Measurements from ENCODE around the gene DAB1. TPM values are rescaled to one million over a fixed set of nuclear protein-coding genes. Genes with fewer than 3 reads are reported as not detected.

DAB1 gene
- total and polyA plus RNA-seq, 7 experiments from 2014 or later, result 0.27 to 1.9 (median 0.43) TPM; not detected in 1

DNA sequence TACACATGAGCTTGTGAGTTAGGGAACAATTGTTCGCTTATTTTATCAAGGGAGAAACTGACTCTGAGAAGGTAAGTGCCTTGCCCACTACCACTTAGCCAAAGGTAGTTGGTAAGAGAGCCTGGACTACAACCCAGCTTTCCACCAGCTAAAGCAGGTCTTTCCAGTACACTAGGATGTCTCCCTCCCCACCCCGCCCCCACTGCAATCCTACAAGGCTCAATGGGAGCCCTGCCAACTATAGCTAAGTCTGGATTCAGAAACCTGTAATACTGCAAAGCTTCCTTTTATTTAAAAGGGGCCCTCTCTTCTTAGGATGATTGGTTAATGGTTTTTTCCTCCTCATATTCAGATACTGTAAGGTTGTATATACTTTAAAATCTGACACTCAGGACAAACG is 356.0 kb downstream of the DAB1 start:
- no peak overlapping the region for H3K4me3 ChIP-seq (ENCODE audit: low read length)
- Mint-ChIP-seq H3K27ac (no peak overlapping the region), H3K4me1 (no peaks in the 10 kb centered on the region), H3K4me3 (no peak overlapping the region), H3K9me3 (peaks cover 0 to 3% (median 0%) of the 10 kb centered on the region in 11 donors), H3K36me3 (no peaks in the 10 kb centered on the region), H3K27me3 (peaks cover 0 to 4% (median 3%) of the 10 kb centered on the region in 5 donors)
- H3K36me3 ChIP-seq (ENCODE audit: control insufficient read depth in 2 of 3, insufficient read depth in 3 of 3, low read length in 3 of 3), result no peaks in the 10 kb centered on the region
- H3K9me3 ChIP-seq (ENCODE audit: control insufficient read depth in 2 of 3, low read length in 3 of 3), result no peaks in the 10 kb centered on the region
- CTCF ChIA-PET, result no interaction called here
- intact Hi-C loops (cut with micrococcal nuclease), result no loop called here
- peaks cover 0 to 3% of the 10 kb centered on the region in 2 donors for H3K27me3 ChIP-seq (ENCODE audit: control insufficient read depth in 2 of 2, insufficient read depth in 2 of 2, low read length in 2 of 2)
- POLR2A ChIA-PET, result no interaction called here
- H3K4me1 ChIP-seq (ENCODE audit: control insufficient read depth in 2 of 2, insufficient read depth in 2 of 2, low read length in 2 of 2), result no peaks in the 10 kb centered on the region
- H3K27ac ChIP-seq (ENCODE audit: low read depth, low read length), result no peak overlapping the region
- no peak for ATAC-seq
- no peak for DNase-seq

DNA sequence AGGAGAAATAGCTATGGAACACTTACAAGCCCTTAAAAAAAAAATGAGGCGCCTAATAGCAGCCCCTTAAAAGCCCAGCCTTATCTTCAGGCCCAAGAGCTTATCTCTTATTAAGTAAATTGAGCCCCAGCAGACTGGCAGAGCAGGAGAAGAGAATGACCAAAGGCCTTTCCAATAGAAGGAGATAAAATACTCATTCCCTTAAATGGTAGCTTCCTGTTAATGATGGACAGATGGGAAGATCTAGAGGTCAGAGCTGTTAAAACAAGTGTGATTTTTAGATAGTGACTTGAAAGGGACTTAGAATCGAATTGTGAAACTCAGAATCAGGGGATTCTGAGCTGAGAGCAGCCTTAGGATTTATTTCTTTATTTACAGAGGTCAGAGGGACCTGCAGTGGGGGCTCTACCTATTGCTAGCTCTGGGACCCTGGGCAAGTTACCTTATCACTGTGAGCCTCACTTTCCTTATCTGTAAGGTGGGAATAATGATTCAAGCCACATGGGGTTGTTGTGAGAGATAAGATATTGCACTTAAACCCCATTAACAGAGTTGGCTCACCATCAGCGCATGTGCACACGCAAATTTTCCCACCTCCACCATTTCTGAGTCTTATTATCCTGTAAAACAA is 356.8 kb downstream of the DAB1 start:
- no peak for ATAC-seq
- H3K27ac ChIP-seq (ENCODE audit: low read depth, low read length), result no peak overlapping the region
- Mint-ChIP-seq H3K4me1 (no peaks in the 10 kb centered on the region), H3K9me3 (peaks cover 0 to 3% (median 0%) of the 10 kb centered on the region in 11 donors), H3K27me3 (peaks cover 0 to 4% (median 3%) of the 10 kb centered on the region in 5 donors), H3K27ac (no peak overlapping the region), H3K4me3 (no peak overlapping the region), H3K36me3 (no peaks in the 10 kb centered on the region)
- H3K4me1 ChIP-seq (ENCODE audit: control insufficient read depth in 2 of 2, insufficient read depth in 2 of 2, low read length in 2 of 2), result no peaks in the 10 kb centered on the region
- POLR2A ChIA-PET, result no interaction called here
- peaks cover 0 to 3% of the 10 kb centered on the region in 2 donors for H3K27me3 ChIP-seq (ENCODE audit: control insufficient read depth in 2 of 2, insufficient read depth in 2 of 2, low read length in 2 of 2)
- no peaks in the 10 kb centered on the region for H3K9me3 ChIP-seq (ENCODE audit: control insufficient read depth in 2 of 3, low read length in 3 of 3)
- no peak for DNase-seq
- intact Hi-C loops (cut with micrococcal nuclease), result no loop called here
- no peaks in the 10 kb centered on the region for H3K36me3 ChIP-seq (ENCODE audit: control insufficient read depth in 2 of 3, insufficient read depth in 3 of 3, low read length in 3 of 3)
- CTCF ChIA-PET, result no interaction called here
- H3K4me3 ChIP-seq (ENCODE audit: low read length), result no peak overlapping the region

DNA sequence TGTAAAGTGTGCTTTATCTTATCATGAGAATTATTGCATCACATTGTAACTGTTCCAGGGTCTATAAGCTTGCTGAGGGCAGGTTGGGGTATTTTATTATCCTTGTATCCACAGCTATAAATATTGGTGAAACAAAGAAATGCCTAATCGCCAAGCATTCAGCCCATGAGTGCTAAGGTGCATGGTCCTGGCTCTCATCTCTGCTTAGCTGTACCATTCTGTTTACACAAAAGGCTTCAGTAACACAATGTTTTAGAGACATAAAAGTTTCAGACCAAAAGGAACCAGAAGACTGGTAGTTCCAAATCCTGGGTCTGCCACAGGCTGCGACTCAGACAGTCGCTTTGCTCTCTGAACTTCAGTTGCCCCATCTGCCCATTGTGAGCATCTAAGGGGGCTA is 358.4 kb downstream of the DAB1 start:
- Mint-ChIP-seq H3K36me3 (no peaks in the 10 kb centered on the region), H3K4me1 (no peaks in the 10 kb centered on the region), H3K9me3 (peaks cover 0 to 3% (median 0%) of the 10 kb centered on the region in 11 donors), H3K4me3 (no peak overlapping the region), H3K27me3 (peaks cover 0 to 8% (median 4%) of the 10 kb centered on the region in 5 donors), H3K27ac (no peak overlapping the region)
- intact Hi-C loops (cut with micrococcal nuclease), result no loop called here
- Histone ChIP-seq H3K27me3 (ENCODE audit: control insufficient read depth in 2 of 2, insufficient read depth in 2 of 2, low read length in 2 of 2) (no peaks in the 10 kb centered on the region), H3K4me1 (ENCODE audit: control insufficient read depth in 2 of 2, insufficient read depth in 2 of 2, low read length in 2 of 2) (no peaks in the 10 kb centered on the region), H3K9me3 (ENCODE audit: control insufficient read depth in 2 of 3, low read length in 3 of 3) (no peaks in the 10 kb centered on the region), H3K4me3 (ENCODE audit: low read length) (no peak overlapping the region), H3K27ac (ENCODE audit: low read depth, low read length) (no peak overlapping the region), H3K36me3 (ENCODE audit: control insufficient read depth in 2 of 3, insufficient read depth in 3 of 3, low read length in 3 of 3) (no peaks in the 10 kb centered on the region)
- POLR2A ChIA-PET, result no interaction called here
- CTCF ChIA-PET, result no interaction called here
- ATAC-seq (no peak), DNase-seq (no peak)

DNA sequence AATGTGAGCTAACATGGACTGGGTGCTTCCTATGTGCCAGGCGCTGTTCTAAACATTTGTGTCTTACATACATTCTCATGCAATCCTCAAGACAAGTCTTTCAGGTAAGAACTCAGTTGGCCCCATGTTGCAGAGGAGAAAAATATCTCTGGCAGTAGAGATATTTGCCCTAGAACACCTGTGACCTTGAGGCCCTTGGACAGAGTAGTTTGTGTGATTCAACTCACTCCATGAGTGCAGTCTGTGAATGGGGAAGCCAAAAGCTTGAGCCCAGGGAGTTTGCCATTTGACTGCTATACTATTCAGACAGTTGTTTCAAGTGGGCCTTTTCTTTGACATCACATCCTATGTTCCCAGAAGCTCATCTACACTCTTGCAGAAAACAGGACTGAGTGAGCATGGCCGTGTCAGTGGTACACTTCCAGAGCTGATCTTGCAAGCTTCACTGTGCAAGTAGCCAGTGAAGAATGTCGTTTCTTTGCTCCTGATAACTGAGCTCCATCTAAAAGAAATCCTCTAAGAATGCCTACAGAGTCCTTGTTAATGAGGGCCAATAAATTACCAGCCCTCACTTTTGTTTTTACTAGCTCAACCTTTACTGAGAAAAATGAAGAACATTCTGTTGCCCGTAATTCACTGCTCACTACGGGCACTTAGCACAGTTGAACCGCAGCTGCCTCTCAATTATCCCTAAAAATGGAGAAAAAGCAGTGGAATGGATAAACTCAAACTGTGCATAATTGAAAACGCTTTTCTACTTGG is 359.3 kb downstream of the DAB1 start:
- H3K9me3 ChIP-seq (ENCODE audit: control insufficient read depth in 2 of 3, low read length in 3 of 3), result no peaks in the 10 kb centered on the region
- no peak overlapping the region for H3K4me3 ChIP-seq (ENCODE audit: low read length)
- Mint-ChIP-seq H3K4me1 (no peaks in the 10 kb centered on the region), H3K27me3 (peaks cover 0 to 5% (median 4%) of the 10 kb centered on the region in 5 donors), H3K9me3 (peaks cover 0 to 3% (median 0%) of the 10 kb centered on the region in 11 donors), H3K4me3 (no peak overlapping the region), H3K36me3 (no peaks in the 10 kb centered on the region), H3K27ac (no peak overlapping the region)
- ChIA-PET CTCF (no interaction called here), POLR2A (no interaction called here)
- no peaks in the 10 kb centered on the region for H3K27me3 ChIP-seq (ENCODE audit: control insufficient read depth in 2 of 2, insufficient read depth in 2 of 2, low read length in 2 of 2)
- H3K4me1 ChIP-seq (ENCODE audit: control insufficient read depth in 2 of 2, insufficient read depth in 2 of 2, low read length in 2 of 2), result no peaks in the 10 kb centered on the region
- no peak for ATAC-seq
- no peaks in the 10 kb centered on the region for H3K36me3 ChIP-seq (ENCODE audit: control insufficient read depth in 2 of 3, insufficient read depth in 3 of 3, low read length in 3 of 3)
- no peak overlapping the region for H3K27ac ChIP-seq (ENCODE audit: low read depth, low read length)
- intact Hi-C loops (cut with micrococcal nuclease), result no loop called here
- DNase-seq, result no peak

DNA sequence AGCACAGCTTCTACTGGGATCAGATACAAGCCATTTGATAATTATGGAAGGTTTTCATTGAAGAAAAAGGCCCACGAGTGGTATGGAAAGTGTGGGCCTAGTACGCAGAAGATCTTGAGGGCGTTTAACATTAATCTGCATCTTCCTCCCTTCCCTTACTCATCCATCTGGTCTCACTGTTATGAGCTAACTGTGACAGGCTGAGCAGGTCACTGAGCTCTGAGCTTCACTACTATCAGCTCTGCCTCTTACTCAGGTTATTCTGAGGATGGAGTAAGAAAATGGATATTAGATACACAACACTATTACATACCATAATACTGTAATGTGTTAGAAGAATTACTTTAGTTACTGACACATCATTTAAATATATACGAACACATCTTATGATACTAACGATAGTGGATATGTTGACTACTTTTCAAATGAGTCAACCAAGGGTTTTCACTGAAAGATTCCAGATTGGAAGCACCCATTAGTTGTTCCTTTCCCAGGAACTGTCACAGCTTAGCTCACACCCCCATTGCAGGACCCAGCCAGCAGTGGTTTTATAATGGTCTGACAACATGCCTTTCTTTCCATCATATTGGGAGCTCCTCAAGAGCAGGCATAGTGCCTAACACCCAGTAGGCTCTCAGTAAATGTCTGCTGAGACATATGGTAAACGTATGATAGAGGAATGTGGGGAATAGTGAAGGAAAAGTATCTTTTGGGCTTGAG is 360.3 kb downstream of the DAB1 start:
- intact Hi-C loops (cut with micrococcal nuclease), result no loop called here

DNA sequence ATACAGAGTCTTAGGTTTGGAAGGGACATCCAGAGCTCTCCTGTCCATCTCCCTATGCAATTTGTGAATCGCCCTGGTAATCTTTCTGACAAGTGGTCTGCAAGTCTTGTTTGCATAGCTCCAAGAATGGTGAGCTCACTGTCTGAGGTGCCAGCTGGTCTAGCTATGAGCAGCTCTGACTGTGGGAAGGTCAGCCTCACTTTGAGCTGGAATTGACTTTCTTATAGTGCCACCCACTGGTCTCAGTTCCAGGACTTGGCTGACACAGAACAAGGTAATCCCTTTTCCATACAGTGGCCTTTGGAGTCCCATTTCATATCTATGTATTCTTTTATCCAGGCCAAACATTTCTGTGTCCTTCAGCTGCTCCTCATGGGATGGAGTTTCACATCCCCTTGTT is 362.5 kb downstream of the DAB1 start:
- DNase-seq (no peak), ATAC-seq (no peak)
- intact Hi-C loops (cut with micrococcal nuclease), result no loop called here
- Histone ChIP-seq H3K36me3 (ENCODE audit: control insufficient read depth in 2 of 3, insufficient read depth in 3 of 3, low read length in 3 of 3) (no peaks in the 10 kb centered on the region), H3K27ac (ENCODE audit: low read depth, low read length) (no peak overlapping the region), H3K4me3 (ENCODE audit: low read length) (no peak overlapping the region), H3K9me3 (ENCODE audit: control insufficient read depth in 2 of 3, low read length in 3 of 3) (no peaks in the 10 kb centered on the region), H3K4me1 (ENCODE audit: control insufficient read depth in 2 of 2, insufficient read depth in 2 of 2, low read length in 2 of 2) (no peaks in the 10 kb centered on the region), H3K27me3 (ENCODE audit: control insufficient read depth in 2 of 2, insufficient read depth in 2 of 2, low read length in 2 of 2) (no peaks in the 10 kb centered on the region)
- Mint-ChIP-seq H3K4me1 (peaks cover 0 to 4% (median 0%) of the 10 kb centered on the region in 7 donors), H3K36me3 (no peaks in the 10 kb centered on the region), H3K27ac (no peak overlapping the region), H3K27me3 (peaks cover 0 to 5% (median 0%) of the 10 kb centered on the region in 5 donors), H3K9me3 (peaks cover 0 to 3% (median 0%) of the 10 kb centered on the region in 11 donors), H3K4me3 (no peak overlapping the region)
- POLR2A ChIA-PET, result no interaction called here
- CTCF ChIA-PET, result no interaction called here

More for the DNA sequence above, 360.3 kb downstream of the DAB1 start:
- H3K36me3 Mint-ChIP-seq, result no peaks in the 10 kb centered on the region
- H3K36me3 ChIP-seq (ENCODE audit: control insufficient read depth in 2 of 3, insufficient read depth in 3 of 3, low read length in 3 of 3), result no peaks in the 10 kb centered on the region
- no peak overlapping the region for H3K27ac ChIP-seq (ENCODE audit: low read depth, low read length)
- H3K4me1 Mint-ChIP-seq, result peaks cover 0 to 4% (median 0%) of the 10 kb centered on the region in 7 donors
- POLR2A ChIA-PET, result no interaction called here
- H3K9me3 Mint-ChIP-seq, result peaks cover 0 to 3% (median 0%) of the 10 kb centered on the region in 11 donors
- H3K27ac Mint-ChIP-seq, result no peak overlapping the region
- H3K4me3 ChIP-seq (ENCODE audit: low read length), result no peak overlapping the region
- no peaks in the 10 kb centered on the region for H3K4me1 ChIP-seq (ENCODE audit: control insufficient read depth in 2 of 2, insufficient read depth in 2 of 2, low read length in 2 of 2)
- no peaks in the 10 kb centered on the region for H3K9me3 ChIP-seq (ENCODE audit: control insufficient read depth in 2 of 3, low read length in 3 of 3)
- ATAC-seq (no peak), DNase-seq (no peak)
- peaks cover 0 to 5% (median 0%) of the 10 kb centered on the region in 5 donors for H3K27me3 Mint-ChIP-seq
- no peaks in the 10 kb centered on the region for H3K27me3 ChIP-seq (ENCODE audit: control insufficient read depth in 2 of 2, insufficient read depth in 2 of 2, low read length in 2 of 2)
- CTCF ChIA-PET, result interaction anchor here (0.6 kb wide), 1 partner anchor 23 kb away, joined by 3 read pairs; no protein-coding TSS in a partner anchor
- no peak overlapping the region for H3K4me3 Mint-ChIP-seq
